Activated CD8-positive, alpha-beta memory T cell treated with anti-CD3 and anti-CD28 coated beads, Interleukin-2, amount 10 ng/mL, durations not matched to agents 7 days and 5 days (primary cell): ENCODE data around the gene HNRNPUL2. TPM values are rescaled to one million over a fixed set of nuclear protein-coding genes. Genes with fewer than 3 reads are reported as not detected.
"Not testable (repeated sequence)": the region's sequence is repeated elsewhere in the genome, so short reads cannot be mapped to it uniquely, and the experiment has no call there.

ENCODE experiments used
- ATAC-seq: fragments of 150-1000 bp; cut with Tn5 transposase; one replicate; pipeline ENCODE4 v1.10.0; 2021; ENCODE audit warnings: moderate library complexity
- CTCF ChIA-PET: fragments of 350-600 bp; sonication (Branson Sonifier 250); formaldehyde crosslinking; loops from one replicate; lab custom pipeline; 2021; ENCODE audit warnings: antibody characterized with exemption; lab: Charles Lee
- DNase-seq: peaks from one replicate; pipeline ENCODE4 v3.0.0-alpha.2; 2020
- H3K27ac Mint-ChIP-seq: one replicate; pipeline ENCODE4 v1.8.0; 2021; ENCODE audit warnings: mild to moderate bottlenecking, mixed read lengths
- H3K27me3 Mint-ChIP-seq: one replicate; pipeline ENCODE4 v1.8.0; 2021; ENCODE audit warnings: mixed read lengths
- H3K36me3 Mint-ChIP-seq: one replicate; pipeline ENCODE4 v1.8.0; 2021; ENCODE audit warnings: mild to moderate bottlenecking, mixed read lengths
- H3K4me1 Mint-ChIP-seq: one replicate; pipeline ENCODE4 v1.8.0; 2021; ENCODE audit warnings: mixed read lengths
- H3K4me3 Mint-ChIP-seq: one replicate; pipeline ENCODE4 v1.8.0; 2021; ENCODE audit warnings: mild to moderate bottlenecking, moderate library complexity, mixed read lengths
- H3K9me3 Mint-ChIP-seq: one replicate; pipeline ENCODE4 v1.8.0; 2022; ENCODE audit warnings: low read depth, mixed read lengths
- total RNA-seq, 2 experiments: library from RNA; stranded (reverse); gene quantifications; one replicate each; pipeline ENCODE4 v1.2.3, GENCODE V29; 2021

HNRNPUL2 gene
- total RNA-seq, 2 experiments from 2014 or later = 61.6 to 66.6 TPM

- Mint-ChIP-seq H3K4me1 (peaks cover 40% of the 10 kb centered on the region), H3K4me3 (no peak overlapping the region), H3K27ac (peak overlapping the region; percentile 24), H3K27me3 (no peaks in the 10 kb centered on the region), H3K36me3 (peaks cover 2% of the 10 kb centered on the region), H3K9me3 (no peaks in the 10 kb centered on the region)
- CTCF ChIA-PET = interaction anchor here (1.2 to 8.2 kb wide), 9 partner anchors 12 to 128 kb away, joined by 3 to 45 read pairs (median 6); partner anchors contain the start of genes C11orf98, CSKMT, SLC3A2 and TAF6L
- ATAC-seq (no peak), DNase-seq (no peak)
Observed at GRCh38 chr11:62752177-62752785, 25.0 kb upstream of the HNRNPUL2 start.

- H3K9me3 Mint-ChIP-seq, H3K27ac Mint-ChIP-seq: not testable (repeated sequence)
Observed at GRCh38 chr11:62749931-62750330, 22.7 kb upstream of the HNRNPUL2 start.

DNA sequence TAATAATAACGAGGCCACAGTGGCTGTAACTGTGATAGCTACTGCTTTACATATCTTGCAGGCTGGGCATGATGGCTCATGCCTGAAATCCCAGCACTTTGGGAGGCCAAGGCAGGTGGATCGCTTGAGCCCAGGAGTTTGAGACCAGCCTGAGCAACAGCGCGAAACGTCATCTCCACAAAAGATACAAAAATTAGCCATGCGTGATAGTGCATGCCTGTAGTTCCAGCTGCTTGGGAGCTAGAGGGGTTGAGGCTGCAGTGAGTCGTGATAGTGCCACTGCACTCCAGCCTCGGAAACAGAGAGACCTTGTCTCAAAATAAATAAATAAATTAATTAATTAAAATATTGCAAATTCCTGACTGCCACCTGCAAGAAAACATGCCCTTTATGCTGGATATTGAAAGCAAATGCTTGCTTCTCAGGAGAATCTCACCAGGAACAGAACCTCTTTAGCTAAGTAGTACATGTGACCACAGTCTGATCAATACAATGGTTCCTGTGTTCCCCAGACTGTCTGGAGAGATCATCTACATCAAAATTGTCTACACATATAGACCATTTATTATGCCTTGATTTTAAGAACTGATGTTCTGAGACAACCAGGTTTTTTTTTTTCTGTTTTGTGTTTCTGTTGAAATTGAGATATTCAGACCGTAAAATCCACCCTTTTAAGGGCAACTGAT, 20.4 kb upstream of the HNRNPUL2 start:
- no peak overlapping the region for H3K4me3 Mint-ChIP-seq
- H3K36me3 Mint-ChIP-seq = peaks cover 2% of the 10 kb centered on the region
- H3K4me1 Mint-ChIP-seq = peaks cover 22% of the 10 kb centered on the region
- H3K27me3 Mint-ChIP-seq = no peaks in the 10 kb centered on the region
- DNase-seq (no peak), ATAC-seq (no peak)
- H3K27ac Mint-ChIP-seq = no peak overlapping the region
- CTCF ChIA-PET = interaction anchor here (0.6 to 1.5 kb wide), 7 partner anchors 11 to 155 kb away, joined by 3 to 4 read pairs (median 3); partner anchors contain the start of gene POLR2G
- H3K9me3 Mint-ChIP-seq = no peaks in the 10 kb centered on the region

More at GRCh38 chr11:62749931-62750330, 22.7 kb upstream of the HNRNPUL2 start:
- not testable (repeated sequence) for DNase-seq, H3K27me3 Mint-ChIP-seq, ATAC-seq, H3K4me3 Mint-ChIP-seq, H3K36me3 Mint-ChIP-seq
- peaks cover 40% of the 10 kb centered on the region for H3K4me1 Mint-ChIP-seq
- CTCF ChIA-PET = interaction anchor here (1.8 to 4.9 kb wide), 2 partner anchors 12 to 37 kb away, joined by 5 to 43 read pairs; partner anchors contain the start of genes POLR2G and TMEM179B

GRCh38 chr11:62737196-62737595, 9.9 kb upstream of the HNRNPUL2 start:
- no peak for DNase-seq
- no peaks in the 10 kb centered on the region for H3K27me3 Mint-ChIP-seq
- H3K4me1 Mint-ChIP-seq = peaks cover 9% of the 10 kb centered on the region
- no peak for ATAC-seq
- no peak overlapping the region for H3K27ac Mint-ChIP-seq
- peaks cover 31% of the 10 kb centered on the region for H3K36me3 Mint-ChIP-seq
- no peak overlapping the region for H3K4me3 Mint-ChIP-seq
- CTCF ChIA-PET = interaction anchor here (1.0 to 2.1 kb wide), 3 partner anchors 9 to 24 kb away, joined by 3 to 5 read pairs (median 5); partner anchors contain the start of genes POLR2G and TTC9C
- no peaks in the 10 kb centered on the region for H3K9me3 Mint-ChIP-seq

GRCh38 chr11:62732830-62733229, 5.6 kb upstream of the HNRNPUL2 start:
- ATAC-seq (no peak), DNase-seq (no peak)
- H3K27ac Mint-ChIP-seq = no peak overlapping the region
- no peak overlapping the region for H3K4me3 Mint-ChIP-seq
- H3K4me1 Mint-ChIP-seq = peaks cover 30% of the 10 kb centered on the region
- H3K27me3 Mint-ChIP-seq = no peaks in the 10 kb centered on the region
- peaks cover 22% of the 10 kb centered on the region for H3K36me3 Mint-ChIP-seq
- H3K9me3 Mint-ChIP-seq = no peaks in the 10 kb centered on the region
- CTCF ChIA-PET = interaction anchor here (2.4 to 3.6 kb wide), 2 partner anchors 22 to 29 kb away, joined by 11 to 16 read pairs; partner anchors contain the start of genes POLR2G and ZBTB3

DNA sequence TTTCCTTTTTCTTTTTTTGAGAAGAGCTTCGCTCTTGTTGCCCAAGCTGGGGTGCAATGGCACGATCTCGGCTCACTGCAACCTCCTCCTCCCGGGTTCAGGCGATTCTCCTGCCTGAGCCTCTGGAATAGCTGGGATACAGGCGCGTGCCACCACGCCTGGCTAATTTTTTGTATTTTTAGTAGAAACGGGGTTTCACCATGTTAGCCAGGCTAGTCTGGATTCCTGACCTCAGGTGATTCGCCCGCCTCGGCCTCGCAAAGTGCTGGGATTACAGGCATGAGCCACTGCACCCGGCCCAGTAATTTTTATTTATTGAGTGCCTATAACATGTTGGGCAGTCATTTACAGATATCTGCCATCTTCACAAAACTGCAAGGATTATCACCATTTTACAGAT, 2.8 kb upstream of the HNRNPUL2 start:
- Mint-ChIP-seq H3K36me3 (peaks cover 35% of the 10 kb centered on the region), H3K4me1 (peaks cover 34% of the 10 kb centered on the region), H3K4me3 (peak overlapping the region; percentile 94)
- H3K27ac Mint-ChIP-seq, DNase-seq, H3K27me3 Mint-ChIP-seq, ATAC-seq, H3K9me3 Mint-ChIP-seq: not testable (repeated sequence)
- CTCF ChIA-PET = interaction anchor here (0.7 to 3.6 kb wide), 9 partner anchors 11 to 151 kb away, joined by 3 to 16 read pairs (median 6); partner anchors contain the start of genes NXF1, SLC3A2, TAF6L and TMEM179B

GRCh38 chr11:62728171-62728988, 1.1 kb upstream of the HNRNPUL2 start, which contains the start of gene TTC9C:
TTC9C (plus strand) TSS chr11:62728486; CDS start chr11:62728849, 363 bp downstream.
- Mint-ChIP-seq H3K27me3 (no peaks in the 10 kb centered on the region), H3K4me3 (peak within 1 kb of the TSS; percentile 94), H3K36me3 (peaks cover 50% of the 10 kb centered on the region), H3K9me3 (no peaks in the 10 kb centered on the region), H3K27ac (peak within 1 kb of the TSS; percentile 98), H3K4me1 (peaks cover 49% of the 10 kb centered on the region)
- peak; percentile 40 for ATAC-seq
- CTCF ChIA-PET = interaction anchor here (0.8 to 2.3 kb wide), 12 partner anchors 9 to 153 kb away, joined by 3 to 7 read pairs (median 4); partner anchors contain the start of genes B3GAT3, POLR2G, SLC3A2 and TUT1
- DNase-seq = peak; percentile 90

- peaks cover 50% of the 10 kb centered on the region for H3K36me3 Mint-ChIP-seq
- no peaks in the 10 kb centered on the region for H3K9me3 Mint-ChIP-seq
- CTCF ChIA-PET = interaction anchor here (0.7 to 2.3 kb wide), 18 partner anchors 10 to 303 kb away, joined by 3 to 11 read pairs (median 4); partner anchors contain the start of genes C11orf98, CSKMT, MTA2 and POLR2G
- peak overlapping the region; percentile 94 for H3K4me3 Mint-ChIP-seq
- peak; percentile 61 for ATAC-seq
- no peaks in the 10 kb centered on the region for H3K27me3 Mint-ChIP-seq
- H3K27ac Mint-ChIP-seq = peak overlapping the region; percentile 98
- DNase-seq = peak; percentile 94
- peaks cover 46% of the 10 kb centered on the region for H3K4me1 Mint-ChIP-seq
Observed at GRCh38 chr11:62727872-62728170, 564 bp upstream of the HNRNPUL2 start.

DNA sequence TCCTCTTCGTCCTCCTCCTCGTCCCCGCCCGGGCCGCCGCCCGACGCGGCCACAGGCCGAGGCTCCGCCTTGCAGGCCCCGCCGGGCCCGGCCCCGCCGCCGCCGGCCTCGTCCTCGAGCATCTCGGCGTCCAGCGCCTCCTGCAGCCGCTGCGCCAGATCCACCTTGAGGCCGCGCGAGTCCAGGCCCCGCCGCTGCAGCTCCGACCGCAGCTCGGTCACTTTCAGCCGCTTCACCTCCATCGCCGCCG, 417 bp downstream of the HNRNPUL2 start:
- Mint-ChIP-seq H3K36me3 (peaks cover 58% of the 10 kb centered on the region), H3K27ac (peak overlapping the region; percentile 98), H3K4me1 (peaks cover 53% of the 10 kb centered on the region), H3K9me3 (no peaks in the 10 kb centered on the region), H3K4me3 (peak overlapping the region; percentile 94), H3K27me3 (no peaks in the 10 kb centered on the region)
- DNase-seq (no peak), ATAC-seq (peak; percentile 5)
- CTCF ChIA-PET = interaction anchor here (0.7 to 2.3 kb wide), 20 partner anchors 11 to 302 kb away, joined by 3 to 11 read pairs (median 4); partner anchors contain the start of genes C11orf98, CSKMT, MTA2 and POLR2G

- no peaks in the 10 kb centered on the region for H3K27me3 Mint-ChIP-seq
- no peak for ATAC-seq
- H3K27ac Mint-ChIP-seq = peak overlapping the region; percentile 98
- DNase-seq = no peak
- peaks cover 55% of the 10 kb centered on the region for H3K4me1 Mint-ChIP-seq
- CTCF ChIA-PET = interaction anchor here (0.7 to 2.3 kb wide), 16 partner anchors 10 to 166 kb away, joined by 3 to 11 read pairs (median 3); partner anchors contain the start of genes SLC3A2, TMEM179B and ZBTB3
- H3K36me3 Mint-ChIP-seq = peaks cover 63% of the 10 kb centered on the region
- H3K9me3 Mint-ChIP-seq = no peaks in the 10 kb centered on the region
- peak overlapping the region; percentile 94 for H3K4me3 Mint-ChIP-seq
Observed at GRCh38 chr11:62726156-62726914, 922 bp downstream of the HNRNPUL2 start.

GRCh38 chr11:62725646-62726045, 1.6 kb downstream of the HNRNPUL2 start:
- DNase-seq = no peak
- Mint-ChIP-seq H3K9me3 (no peaks in the 10 kb centered on the region), H3K27me3 (no peaks in the 10 kb centered on the region), H3K4me1 (peaks cover 56% of the 10 kb centered on the region), H3K27ac (peak overlapping the region; percentile 98), H3K4me3 (peak overlapping the region; percentile 94), H3K36me3 (peaks cover 66% of the 10 kb centered on the region)
- CTCF ChIA-PET = interaction anchor here (0.7 to 2.2 kb wide), 10 partner anchors 8 to 165 kb away, joined by 3 to 8 read pairs (median 3); partner anchors contain the start of genes SLC3A2, TMEM179B and ZBTB3
- no peak for ATAC-seq

- no peak for DNase-seq
- peak overlapping the region; percentile 98 for H3K27ac Mint-ChIP-seq
- H3K36me3 Mint-ChIP-seq = peaks cover 75% of the 10 kb centered on the region
- H3K9me3 Mint-ChIP-seq = no peaks in the 10 kb centered on the region
- peaks cover 56% of the 10 kb centered on the region for H3K4me1 Mint-ChIP-seq
- H3K4me3 Mint-ChIP-seq = peak overlapping the region; percentile 94
- ATAC-seq = no peak
- no peaks in the 10 kb centered on the region for H3K27me3 Mint-ChIP-seq
- CTCF ChIA-PET = interaction anchor here (1.1 to 2.6 kb wide), 4 partner anchors 15 to 125 kb away, joined by 3 to 11 read pairs (median 4); partner anchors contain the start of genes TMEM179B and ZBTB3
Observed at GRCh38 chr11:62724171-62724570, 3.1 kb downstream of the HNRNPUL2 start.
